Stimulated activated CD8-positive, alpha-beta memory T cell treated with anti-CD3 and anti-CD28 coated beads, Interleukin-7, amount 100 ng/mL, for 24 hours (primary cell): ENCODE measurements around the gene PRKN.

Experiments
- DNase-seq: peaks from one replicate; pipeline ENCODE4 v3.0.0-alpha.2; 2020; ENCODE audit warnings: low read depth

The PRKN gene

DNA sequence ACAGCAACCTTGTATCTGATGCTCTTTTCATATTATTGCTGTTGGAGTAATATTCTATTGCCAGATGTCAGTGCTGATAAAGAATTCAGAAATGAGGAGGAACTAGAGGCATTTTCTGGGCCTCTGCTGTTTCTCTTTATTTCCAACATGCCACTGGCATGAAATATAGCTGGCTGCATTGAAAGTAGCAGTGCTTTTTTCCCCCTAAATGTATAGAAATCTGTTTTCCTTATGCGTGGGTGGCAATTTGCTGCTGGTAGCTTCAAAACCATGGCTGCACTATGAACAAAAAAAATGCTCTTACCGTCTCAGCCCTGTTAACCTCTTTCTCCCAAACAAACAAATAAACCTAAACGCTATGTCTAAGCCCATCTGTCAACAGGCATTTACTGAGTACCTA, 1011.4 kb downstream of the PRKN start:
- no peak for DNase-seq

DNA sequence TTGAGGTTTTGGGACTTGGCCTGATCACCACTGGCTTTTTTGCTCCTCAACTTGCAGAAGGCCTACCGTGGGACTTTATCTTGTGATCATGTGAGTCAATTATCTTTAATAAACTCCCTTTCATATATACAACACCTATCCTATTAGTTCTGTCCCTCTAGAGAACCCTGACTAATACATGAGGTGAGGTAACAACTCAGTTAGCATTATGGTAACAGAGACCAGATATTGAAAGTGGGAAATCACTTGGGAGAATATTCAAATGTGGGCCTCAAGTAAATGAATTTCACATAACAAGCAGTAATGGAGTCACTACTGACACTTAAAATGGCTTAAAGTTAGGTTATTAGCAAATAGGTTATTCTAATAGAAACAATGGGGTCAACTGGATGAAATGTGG, 1015.6 kb downstream of the PRKN start:
- no peak for DNase-seq

DNA sequence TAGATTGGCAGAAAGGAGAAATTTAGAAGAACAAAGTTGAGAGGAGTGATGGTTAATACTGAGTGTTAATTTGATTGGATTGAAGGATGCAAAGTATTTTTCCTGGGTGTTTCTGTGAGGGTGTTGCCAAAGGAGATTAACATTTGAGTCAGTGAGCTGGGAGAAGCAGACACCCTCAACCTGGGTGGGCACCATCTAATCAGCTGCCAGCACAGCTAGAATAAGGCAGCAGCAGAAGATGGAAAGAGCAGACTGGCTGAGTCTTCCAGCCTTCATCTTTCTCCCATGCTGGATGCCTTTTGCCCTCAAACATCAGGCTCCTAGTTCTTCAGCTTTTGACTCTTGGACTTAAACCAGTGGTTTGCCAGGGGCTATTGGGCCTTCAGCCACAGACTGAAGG, 1016.1 kb downstream of the PRKN start:
- DNase-seq: no peak

DNA sequence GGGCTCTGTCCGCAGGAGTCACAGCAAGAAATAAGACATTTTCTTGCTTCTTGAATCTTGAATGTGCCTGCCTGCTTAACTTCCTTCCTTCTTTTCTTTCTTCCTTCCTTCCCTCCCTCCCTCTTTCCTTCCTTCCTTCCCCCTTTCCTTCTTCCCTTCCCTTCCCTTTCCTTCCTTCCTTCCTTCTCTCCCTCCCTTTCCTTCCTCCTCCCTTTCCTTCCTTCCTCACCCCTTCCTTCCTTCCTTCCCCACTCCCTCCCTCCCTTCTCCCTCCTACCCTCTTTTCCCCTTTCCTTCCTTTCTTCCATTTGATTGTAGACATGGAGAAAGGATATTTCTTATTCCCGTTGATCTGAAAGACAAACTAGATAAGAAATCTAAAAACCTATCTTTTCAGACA, 1016.9 kb downstream of the PRKN start:
- no peak for DNase-seq

DNA sequence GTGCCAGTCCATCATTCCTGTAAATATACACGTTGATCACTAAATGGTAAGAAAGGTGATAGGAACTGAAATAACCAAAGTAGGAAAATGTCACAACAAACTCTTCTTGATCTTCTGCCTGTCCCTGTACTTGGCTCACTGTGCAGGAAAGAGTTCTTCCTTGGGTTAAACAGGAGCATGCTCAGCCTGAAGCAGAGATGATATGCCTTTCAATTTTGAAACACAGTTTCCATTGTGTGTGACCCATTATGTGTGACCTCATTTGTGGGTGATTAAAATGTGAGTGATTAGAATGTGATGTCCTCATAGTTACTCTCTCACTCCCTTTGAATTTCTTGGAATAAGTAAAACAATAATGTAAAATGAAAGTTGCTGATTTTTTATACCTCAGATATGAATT, 1026.5 kb downstream of the PRKN start:
- DNase-seq: no peak

DNA sequence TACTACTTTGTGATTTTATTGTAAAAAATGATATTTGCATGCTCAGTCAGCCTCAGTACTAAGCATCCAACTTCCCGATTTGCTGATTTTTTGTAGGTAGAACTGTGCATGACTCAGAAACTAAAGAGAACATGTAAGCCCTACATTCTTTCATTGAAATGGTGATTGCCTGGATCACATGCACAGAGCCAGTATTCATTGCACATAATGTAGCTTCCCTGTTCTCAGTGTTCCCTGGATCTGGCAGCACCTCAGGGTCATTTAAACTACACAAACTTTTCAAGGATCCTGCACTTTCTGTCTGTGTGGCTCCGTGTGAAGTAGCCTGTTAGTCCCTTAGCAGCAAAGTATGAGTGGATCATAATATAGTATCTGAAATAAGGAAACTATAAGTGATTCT, 1030.8 kb downstream of the PRKN start:
- DNase-seq: no peak

DNA sequence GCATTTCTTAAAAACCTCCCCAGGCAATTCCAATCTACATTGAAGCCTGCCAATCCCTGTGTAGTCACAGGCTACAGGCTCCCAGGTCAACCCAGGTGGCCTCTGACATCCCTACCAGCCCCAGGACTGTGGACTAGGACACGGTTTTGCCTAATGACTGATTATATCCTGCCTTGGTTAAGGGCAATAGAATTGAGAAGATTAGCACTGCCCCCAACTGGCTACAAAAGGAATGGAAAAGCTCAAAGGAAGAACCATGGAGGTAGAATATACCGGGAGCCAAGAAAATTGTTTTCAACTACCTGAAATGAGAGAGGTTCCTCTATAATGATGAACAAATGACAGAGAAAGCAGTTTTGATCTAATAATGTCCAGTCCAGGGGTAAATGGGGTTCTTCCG, 1032.6 kb downstream of the PRKN start:
- no peak for DNase-seq

DNA sequence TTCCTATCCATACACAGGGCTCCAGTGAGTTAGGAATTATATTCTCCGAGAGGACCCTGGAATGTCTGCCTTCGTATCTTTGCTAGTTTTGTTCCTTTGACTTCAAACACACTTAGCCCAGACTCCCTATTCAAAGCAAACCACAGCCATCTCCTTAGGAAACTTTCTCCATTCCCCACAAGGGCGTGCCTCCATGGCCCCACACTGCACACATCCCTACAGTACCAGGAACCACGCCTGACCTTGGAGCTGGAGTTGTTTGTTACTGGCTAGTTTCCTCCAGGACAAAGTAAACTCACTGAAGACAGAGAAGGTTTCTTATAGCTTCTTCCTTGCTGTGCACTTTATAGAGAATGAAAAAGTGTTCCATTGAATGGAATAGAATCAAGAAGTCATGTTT, 1040.9 kb downstream of the PRKN start:
- no peak for DNase-seq

DNA sequence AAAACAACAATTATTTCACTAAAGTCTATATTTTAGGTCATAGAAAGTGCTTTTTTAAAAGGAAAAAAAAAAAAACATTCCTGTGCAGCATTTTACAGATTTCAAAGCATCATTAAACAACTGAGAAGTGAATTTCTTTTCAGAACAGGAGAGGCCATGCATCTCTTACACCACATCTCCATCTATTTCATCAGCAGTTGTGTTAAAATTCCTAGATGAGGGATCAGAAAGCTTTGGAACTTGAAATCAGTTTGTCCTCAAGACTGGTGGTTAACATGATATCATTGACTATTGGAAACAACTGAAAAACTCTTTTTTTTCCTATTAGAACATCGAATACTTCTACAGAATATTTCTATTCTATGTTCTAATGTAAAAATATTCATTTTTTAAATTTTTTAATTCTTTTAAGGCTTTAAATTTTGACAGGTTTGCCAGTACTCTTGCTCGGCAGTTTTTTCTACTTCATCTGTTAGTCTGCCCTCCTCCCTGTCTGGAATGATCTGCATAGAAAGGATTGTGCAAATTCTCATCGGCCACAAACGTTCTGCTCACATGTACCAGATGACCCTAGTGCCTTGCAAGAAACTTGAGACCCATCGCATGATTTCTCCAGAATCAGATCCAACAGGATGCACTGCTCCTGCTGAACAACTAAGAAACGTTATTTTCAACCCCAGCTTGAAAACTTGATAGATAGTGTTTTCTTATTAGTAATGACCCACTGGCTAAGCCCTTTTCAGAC, 1042.7 kb downstream of the PRKN start:
- no peak for DNase-seq

DNA sequence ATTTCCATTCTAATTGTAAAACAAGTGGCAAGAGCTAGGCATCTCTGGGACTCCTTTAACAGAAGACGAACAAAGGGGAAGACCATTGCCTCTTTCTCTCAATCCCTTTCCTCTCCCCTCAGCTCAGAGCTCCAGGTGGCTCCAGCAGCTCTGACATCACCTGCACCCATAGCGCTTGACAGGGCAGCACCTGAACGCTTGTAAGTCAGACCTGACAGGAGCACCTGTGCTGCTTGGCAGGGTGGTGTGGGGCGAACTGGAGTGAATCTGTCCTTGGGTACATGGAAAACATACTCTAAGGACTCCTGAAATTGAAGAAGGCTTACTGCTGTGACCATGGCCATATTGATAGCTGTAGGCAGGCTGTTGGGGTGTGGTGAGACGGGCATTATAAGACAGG, 1044.2 kb downstream of the PRKN start:
- DNase-seq: no peak

DNA sequence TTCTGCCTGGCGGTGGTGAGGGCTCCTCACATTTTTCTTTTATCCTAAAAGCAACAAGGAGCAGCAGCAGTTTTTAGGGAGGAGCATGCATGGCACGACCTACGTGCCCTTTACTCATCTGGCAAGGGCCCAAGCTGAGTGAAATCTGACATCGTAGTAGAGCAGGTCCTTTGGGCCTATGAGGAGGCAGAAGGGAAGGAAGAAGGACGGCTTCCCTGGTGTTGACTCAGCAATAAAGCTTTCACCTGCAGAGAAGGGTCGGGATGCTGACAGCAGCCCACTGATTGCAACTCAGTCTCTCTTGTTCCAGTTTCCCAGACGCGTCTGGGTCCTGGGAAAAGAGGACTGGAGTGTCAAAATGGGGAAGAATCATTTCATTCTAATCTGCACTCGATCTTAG, 1044.6 kb downstream of the PRKN start:
- no peak for DNase-seq

DNA sequence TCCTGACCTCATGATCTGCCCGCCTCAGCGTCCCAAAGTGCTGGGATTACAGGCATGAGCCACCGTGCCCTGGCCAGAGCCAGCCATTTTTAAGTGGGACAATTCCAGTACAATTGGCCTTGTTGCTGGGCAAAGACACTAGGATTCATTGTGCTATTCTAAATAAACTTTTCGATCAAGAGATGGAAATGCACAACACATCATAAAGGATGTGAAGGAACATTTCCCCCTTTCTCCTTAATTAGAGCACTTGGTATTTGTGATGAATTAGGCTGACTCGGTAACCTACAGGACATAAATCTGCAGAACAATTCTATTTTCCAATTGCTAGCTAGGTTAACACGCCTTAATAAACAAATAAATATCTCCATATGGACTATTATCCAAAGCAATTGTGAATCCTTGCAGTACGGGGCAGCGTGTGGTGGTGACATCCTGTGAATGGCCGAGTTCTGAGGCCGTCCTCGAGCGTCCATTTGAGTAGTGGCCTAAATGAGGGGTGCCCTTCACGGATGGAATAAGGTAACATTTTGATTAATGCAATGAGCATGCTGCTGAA, 1047.5 kb downstream of the PRKN start:
- no peak for DNase-seq

DNA sequence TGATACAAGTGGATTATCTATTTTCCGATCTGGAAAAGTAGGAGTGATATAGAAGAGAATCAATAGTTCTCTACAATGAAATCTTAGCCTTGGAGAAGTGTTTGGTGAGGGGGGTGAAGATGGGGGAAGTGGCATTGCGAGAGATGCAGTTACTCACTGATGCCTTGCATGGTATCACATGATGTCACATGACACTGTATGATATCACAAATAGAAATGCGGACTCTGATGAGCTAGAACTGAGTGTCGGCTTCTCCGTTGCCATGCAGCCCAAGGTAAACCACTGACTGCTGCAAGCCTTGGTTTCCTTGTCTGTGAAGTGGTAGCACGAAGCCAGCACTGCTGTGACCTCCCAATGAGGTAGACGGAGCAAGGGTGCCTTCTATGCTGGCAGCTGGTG, 1050.4 kb downstream of the PRKN start:
- no peak for DNase-seq

DNA sequence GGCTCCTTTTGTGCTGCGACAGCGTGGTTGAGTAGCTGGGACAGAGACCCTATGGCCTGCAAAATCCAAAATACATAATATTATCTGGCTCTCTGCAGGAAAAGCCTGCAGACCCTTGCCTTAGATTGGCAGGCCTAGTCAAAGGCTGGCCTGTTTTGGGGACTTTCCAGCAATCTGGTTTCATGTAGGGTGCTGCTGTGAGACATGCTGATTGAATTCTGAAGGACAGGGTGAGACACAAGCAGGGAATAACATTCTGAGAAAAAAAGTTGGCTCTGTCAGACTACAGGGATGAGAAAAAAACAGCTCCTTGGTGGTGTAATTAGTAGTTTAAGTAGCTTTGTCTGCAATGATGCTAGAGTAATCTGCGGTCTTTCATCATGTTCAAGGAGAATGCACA, 1051.0 kb downstream of the PRKN start:
- no peak for DNase-seq

DNA sequence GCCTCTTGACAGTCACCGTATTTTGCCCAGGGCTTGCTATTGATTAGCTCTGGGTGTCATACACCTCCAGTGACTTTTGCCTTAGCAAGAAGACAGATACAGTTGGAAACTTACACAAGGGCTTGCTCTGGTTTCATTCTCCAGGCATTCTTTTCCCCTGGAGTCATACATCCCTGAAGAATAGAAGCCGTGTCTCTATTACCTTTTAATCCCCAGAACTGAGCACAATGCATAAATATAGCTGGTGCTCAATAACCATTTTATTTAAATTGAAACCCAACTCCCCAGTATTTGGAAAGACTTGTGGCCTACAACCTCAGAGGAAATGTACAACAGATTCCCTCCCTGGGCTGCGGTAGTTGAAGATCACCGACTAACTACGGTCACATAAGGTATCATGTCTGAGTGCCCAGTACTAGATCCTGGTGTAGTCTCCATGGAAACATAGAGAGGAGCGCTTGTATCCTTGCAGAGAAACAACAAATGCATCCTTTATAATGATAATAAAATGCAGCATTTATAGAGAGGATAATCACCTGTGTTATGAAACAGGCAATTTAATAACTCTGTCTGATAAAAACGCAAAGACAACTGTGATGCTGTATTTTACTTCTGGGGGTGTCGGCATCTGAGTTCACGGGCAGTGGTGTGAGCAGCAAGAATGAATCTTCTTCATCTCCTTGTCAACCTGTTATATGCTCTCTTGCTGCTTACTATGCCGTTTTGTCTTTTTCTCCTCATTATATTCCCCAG, 1052.5 kb downstream of the PRKN start:
- no peak for DNase-seq

DNA sequence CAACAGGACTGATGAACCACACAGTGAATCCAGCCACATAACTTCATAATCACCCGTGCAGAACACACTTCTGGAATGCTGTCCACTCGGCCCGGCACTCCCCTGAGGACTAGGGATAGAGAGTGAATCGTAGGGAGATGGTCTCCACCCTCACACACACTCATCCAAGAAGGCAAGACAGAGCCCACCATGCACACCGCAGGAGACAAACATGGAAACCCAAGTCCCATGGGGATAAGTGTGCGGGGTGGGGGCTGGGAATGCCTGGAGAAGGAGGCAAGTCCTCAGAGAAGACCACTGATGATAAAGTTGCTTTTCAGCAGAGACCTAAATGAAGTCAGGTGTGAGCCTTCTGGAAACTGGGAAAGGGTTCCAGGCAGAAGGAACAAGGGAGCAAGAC, 1054.5 kb downstream of the PRKN start:
- no peak for DNase-seq

DNA sequence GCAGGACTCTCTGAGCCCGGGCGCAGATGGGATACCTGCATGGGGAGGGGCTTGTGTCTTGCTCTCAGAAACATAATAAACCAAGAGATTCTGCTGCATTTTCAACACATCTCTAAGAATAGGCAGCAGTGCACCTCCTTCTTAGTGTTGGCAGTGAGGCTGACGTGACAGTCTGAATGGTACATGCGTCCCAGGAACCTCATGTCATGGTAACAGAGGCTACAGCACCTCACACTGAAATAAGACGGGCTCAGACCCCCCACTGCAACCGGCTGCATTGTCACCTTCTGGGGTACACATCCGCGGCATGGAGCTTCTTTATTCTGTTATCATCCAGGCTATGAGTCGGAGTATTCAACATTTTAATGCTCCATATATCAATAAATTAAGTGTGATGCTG, 1056.4 kb downstream of the PRKN start:
- no peak for DNase-seq

DNA sequence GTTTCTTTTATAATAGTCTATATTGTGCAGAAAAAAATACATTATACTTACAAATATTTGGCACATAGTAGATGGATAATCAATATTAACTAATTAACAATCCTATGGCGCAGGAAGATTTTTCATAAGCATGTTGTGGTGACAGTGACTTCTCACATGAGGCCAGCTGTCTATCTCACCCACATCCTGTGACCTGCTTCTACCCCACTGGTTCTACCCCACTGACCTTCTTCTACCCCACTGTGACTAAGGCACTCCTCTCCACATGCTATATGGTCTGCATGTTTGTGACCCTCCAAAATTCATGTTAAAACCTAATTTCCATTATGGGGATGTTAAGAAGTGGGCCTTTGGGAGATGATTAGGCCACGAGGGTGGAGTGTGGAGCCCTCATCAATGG, 1058.9 kb downstream of the PRKN start:
- no peak for DNase-seq

DNA sequence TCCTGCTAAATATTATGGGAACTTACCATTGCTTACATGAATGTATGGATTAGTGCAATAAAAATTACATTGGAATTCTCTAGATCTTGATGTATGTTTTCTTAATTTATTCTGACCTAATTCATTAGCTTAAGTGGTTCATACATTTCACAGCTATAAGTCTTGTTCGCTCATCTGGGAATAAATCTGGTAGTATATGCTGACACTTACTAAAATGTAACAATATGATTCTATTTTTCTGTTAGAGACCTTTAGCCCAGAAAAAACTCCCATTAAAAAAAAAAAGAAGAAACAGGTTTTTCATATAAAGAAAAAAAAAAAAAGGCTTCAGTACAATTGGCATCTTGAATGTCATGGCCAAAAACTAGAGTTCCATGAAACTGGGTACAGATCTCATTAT, 1059.6 kb downstream of the PRKN start:
- no peak for DNase-seq

DNA sequence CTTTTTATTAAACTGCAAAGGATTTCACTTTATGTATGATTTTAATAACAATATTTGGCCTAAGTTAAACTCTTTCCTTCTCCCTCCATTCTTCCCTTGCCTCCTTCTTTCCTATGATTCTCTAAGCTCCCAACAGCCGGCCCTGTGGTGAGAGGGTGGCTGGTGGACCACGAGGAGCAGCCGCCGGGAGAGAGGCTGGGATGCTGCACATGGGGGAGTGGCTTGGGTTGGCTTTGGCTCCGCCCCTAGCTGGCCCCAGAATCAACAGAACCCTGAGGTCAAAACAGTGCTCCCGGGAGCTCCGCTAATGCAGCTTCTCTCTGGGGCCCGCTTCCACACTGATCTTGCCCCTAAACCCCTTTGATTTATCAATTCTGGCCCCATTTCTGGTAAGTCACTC, 1063.9 kb downstream of the PRKN start:
- no peak for DNase-seq

DNA sequence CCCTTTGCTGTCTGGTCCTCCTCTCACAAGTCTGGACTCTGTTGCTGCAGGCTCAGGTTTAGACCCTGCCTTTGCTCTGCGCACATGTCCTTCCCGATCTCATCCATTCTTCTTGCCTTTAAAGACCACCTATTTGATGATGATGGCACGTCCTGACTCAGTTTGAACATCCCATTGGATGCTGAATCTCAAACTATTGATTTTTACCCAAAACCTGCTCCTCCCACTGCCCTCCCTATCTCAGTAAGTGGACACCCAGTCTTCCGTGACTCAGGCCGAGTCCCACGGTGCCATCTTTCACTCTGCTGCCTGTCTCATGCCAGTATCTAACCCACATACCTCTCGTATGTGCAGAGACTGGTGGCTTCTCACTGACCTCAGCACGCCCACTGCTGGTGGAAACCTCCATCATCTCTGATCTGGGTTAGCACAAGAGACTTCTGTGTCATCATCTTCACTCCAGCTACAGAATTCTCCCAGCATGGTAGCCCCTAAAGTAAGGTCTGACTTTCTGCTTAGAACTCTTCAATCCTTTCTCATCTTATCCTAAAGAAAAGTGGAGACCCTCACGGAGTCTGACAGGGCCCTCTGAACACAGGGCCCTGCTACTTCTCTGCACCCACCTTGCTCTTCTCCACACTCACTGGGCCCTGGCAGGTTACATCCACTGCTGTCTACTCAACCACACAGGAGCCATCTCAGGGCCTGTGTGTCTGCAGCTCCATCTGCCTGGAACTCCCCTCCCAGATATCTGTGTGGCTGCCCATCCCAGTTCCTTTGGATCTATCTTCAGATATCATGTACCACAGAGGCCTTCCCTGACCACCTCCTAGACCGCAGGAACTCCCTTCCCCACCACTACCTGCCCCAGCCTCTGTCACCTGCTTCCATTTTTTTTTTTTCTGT, 1066.6 kb downstream of the PRKN start:
- no peak for DNase-seq

DNA sequence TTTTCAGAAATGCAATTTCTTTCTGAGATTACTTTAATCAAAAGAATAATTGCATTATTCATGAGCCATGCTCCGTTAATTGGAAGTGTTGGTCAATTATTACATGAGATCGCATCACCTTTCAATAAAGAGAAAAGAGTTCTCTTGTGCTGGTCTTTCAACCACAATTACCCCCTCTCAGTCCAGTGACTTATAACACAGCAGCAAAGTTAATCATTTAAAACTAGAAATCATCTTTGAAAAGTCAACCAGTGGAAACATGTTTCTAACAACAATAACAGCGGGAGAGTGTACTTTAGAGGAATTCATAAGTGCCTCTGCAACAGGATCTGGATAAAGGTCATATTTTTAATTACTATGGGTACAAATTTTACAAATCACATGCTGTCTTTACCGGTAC, 1069.4 kb downstream of the PRKN start:
- DNase-seq: no peak

DNA sequence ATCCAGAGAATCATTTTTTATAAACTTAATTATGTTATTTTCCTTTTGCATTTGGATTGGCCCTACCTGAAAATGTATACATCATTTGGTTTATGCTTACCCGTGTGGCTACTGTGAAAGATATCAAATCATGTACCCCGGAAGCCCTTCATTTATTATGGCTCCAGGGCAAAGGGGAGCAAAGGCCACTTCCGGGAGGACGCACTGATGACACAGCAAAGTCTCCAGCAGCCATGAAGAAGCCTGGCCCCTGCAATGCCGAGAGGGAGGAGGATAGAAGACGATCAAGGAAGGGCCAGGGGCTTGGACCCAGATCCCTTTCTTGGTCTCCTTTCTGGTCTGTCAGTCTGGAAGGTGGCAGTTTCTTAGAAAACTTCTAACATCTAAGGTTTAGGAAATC, 1073.4 kb downstream of the PRKN start:
- DNase-seq: no peak
